ENCODE data around the gene TSEN34.

Gene TSEN34

DNA sequence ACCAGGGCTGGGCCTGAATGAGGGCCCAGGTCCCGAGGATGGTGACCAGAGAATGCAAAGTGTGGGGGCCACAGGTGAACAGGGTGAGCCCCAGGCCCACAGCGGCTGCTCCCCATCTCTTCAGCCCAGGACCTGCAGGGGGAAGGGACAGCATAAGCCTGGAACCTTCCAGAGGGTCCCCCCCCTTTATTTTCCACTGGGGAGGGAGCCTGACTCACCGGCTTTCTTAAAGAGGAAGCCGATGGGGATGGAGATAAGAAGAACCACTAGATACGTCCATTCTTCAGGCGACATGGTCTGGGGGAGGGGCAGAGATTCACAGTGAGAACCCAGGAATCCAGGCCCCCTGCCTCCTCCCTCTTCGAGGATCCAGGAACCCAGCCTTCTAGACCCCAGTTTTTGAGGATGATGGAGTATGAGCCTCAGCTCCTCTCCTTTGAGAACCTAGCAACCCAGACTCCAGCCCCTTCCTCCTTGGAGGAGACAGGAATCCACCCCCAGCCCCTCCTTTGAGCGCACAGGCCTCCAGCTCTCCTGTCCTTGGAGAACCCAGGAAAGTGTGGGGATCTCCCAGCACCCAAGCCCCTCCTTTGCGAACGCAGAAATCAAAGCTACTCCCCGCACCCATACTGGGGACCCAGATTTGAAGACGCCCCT is 2.8 kb upstream of the TSEN34 start:
- peaks cover 5% of the 10 kb centered on the region; the same call in 1 of the 2 replicates for H3K36me3 ChIP-seq (ENCODE audit: insufficient read depth, low read length)
- peaks cover 46% of the 10 kb centered on the region for H3K79me2 ChIP-seq (ENCODE audit: insufficient read depth, low read length)
- H4K20me1 ChIP-seq (ENCODE audit: insufficient read depth, low read length, poor library complexity, severe bottlenecking): peaks cover 26% of the 10 kb centered on the region
- no peak for TF ChIP-seq EZH2phosphoT487 (IDR thresholded peaks at IDR 0.05; ENCODE audit: borderline replicate concordance)
- TF ChIP-seq, protein P1, sequence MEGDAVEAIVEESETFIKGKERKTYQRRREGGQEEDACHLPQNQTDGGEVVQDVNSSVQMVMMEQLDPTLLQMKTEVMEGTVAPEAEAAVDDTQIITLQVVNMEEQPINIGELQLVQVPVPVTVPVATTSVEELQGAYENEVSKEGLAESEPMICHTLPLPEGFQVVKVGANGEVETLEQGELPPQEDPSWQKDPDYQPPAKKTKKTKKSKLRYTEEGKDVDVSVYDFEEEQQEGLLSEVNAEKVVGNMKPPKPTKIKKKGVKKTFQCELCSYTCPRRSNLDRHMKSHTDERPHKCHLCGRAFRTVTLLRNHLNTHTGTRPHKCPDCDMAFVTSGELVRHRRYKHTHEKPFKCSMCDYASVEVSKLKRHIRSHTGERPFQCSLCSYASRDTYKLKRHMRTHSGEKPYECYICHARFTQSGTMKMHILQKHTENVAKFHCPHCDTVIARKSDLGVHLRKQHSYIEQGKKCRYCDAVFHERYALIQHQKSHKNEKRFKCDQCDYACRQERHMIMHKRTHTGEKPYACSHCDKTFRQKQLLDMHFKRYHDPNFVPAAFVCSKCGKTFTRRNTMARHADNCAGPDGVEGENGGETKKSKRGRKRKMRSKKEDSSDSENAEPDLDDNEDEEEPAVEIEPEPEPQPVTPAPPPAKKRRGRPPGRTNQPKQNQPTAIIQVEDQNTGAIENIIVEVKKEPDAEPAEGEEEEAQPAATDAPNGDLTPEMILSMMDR (conservative IDR thresholded peaks at IDR 0.05; ENCODE audit: low read length): no peak
- no peaks in the 10 kb centered on the region for H3K9me2 ChIP-seq (replicated peaks; ENCODE audit: low read depth, low read length)
- H3K4me2 ChIP-seq (ENCODE audit: low read depth, low read length, poor library complexity, severe bottlenecking): peak overlapping the region; percentile 84
- H3K4me1 ChIP-seq (ENCODE audit: insufficient read depth, low read length, poor library complexity, severe bottlenecking): peaks cover 26% of the 10 kb centered on the region
- no peaks in the 10 kb centered on the region for H3K9me3 ChIP-seq (ENCODE audit: insufficient read depth, low read depth, low read length)
- no peak overlapping the region for H2AFZ ChIP-seq (ENCODE audit: low read length)
- H3K9ac ChIP-seq (ENCODE audit: low read depth, low read length, poor library complexity, severe bottlenecking): peak overlapping the region; percentile 95
- H3F3A ChIP-seq (ENCODE audit: low read depth): no peaks in the 10 kb centered on the region
- H3K27me3 ChIP-seq (ENCODE audit: insufficient read depth, low read length, poor library complexity, severe bottlenecking): no peaks in the 10 kb centered on the region
- peak overlapping the region; percentile 82 for H3K4me3 ChIP-seq (ENCODE audit: low read length, poor library complexity, severe bottlenecking)

- Histone ChIP-seq H3K4me2 (ENCODE audit: low read depth, low read length, poor library complexity, severe bottlenecking) (peak within 1 kb of the TSS; percentile 84), H3K9ac (ENCODE audit: low read depth, low read length, poor library complexity, severe bottlenecking) (peak within 1 kb of the TSS; percentile 95), H3K9me2 (replicated peaks; ENCODE audit: low read depth, low read length) (no peaks in the 10 kb centered on the region), H3K27me3 (ENCODE audit: insufficient read depth, low read length, poor library complexity, severe bottlenecking) (no peaks in the 10 kb centered on the region), H3K4me1 (ENCODE audit: insufficient read depth, low read length, poor library complexity, severe bottlenecking) (peaks cover 26% of the 10 kb centered on the region), H3K4me3 (ENCODE audit: low read length, poor library complexity, severe bottlenecking) (peak within 1 kb of the TSS; percentile 89), H3K79me2 (ENCODE audit: insufficient read depth, low read length) (peaks cover 48% of the 10 kb centered on the region), H2AFZ (ENCODE audit: low read length) (peak within 1 kb of the TSS; percentile 80), H3K9me3 (ENCODE audit: insufficient read depth, low read depth, low read length) (no peaks in the 10 kb centered on the region), H3F3A (ENCODE audit: low read depth) (no peaks in the 10 kb centered on the region), H3K36me3 (ENCODE audit: insufficient read depth, low read length) (peaks cover 10% of the 10 kb centered on the region; the same call in 1 of the 2 replicates), H4K20me1 (ENCODE audit: insufficient read depth, low read length, poor library complexity, severe bottlenecking) (peaks cover 26% of the 10 kb centered on the region)
- TF ChIP-seq EZH2phosphoT487 (IDR thresholded peaks at IDR 0.05; ENCODE audit: borderline replicate concordance): no peak
- TF ChIP-seq, protein P1 (conservative IDR thresholded peaks at IDR 0.05; ENCODE audit: low read length): peak; percentile 41
Observed at GRCh38 chr19:54189145-54189734, 1.9 kb upstream of the TSEN34 start, which contains the start of gene MBOAT7. MBOAT7 (minus strand) TSS chr19:54189580; CDS start chr19:54188508, 1,072 bp downstream.

GRCh38 chr19:54189735-54190502 is 1.2 kb upstream of the TSEN34 start:
- Histone ChIP-seq H3K4me2 (ENCODE audit: low read depth, low read length, poor library complexity, severe bottlenecking) (peak overlapping the region; percentile 56), H3K4me1 (ENCODE audit: insufficient read depth, low read length, poor library complexity, severe bottlenecking) (peaks cover 26% of the 10 kb centered on the region), H3K4me3 (ENCODE audit: low read length, poor library complexity, severe bottlenecking) (peak overlapping the region; percentile 89), H3K36me3 (ENCODE audit: insufficient read depth, low read length) (peaks cover 10% of the 10 kb centered on the region; the same call in 1 of the 2 replicates), H3F3A (ENCODE audit: low read depth) (no peaks in the 10 kb centered on the region), H3K9me3 (ENCODE audit: insufficient read depth, low read depth, low read length) (no peaks in the 10 kb centered on the region), H3K9me2 (replicated peaks; ENCODE audit: low read depth, low read length) (no peaks in the 10 kb centered on the region), H3K9ac (ENCODE audit: low read depth, low read length, poor library complexity, severe bottlenecking) (peak overlapping the region; percentile 95), H3K79me2 (ENCODE audit: insufficient read depth, low read length) (peaks cover 48% of the 10 kb centered on the region), H4K20me1 (ENCODE audit: insufficient read depth, low read length, poor library complexity, severe bottlenecking) (peaks cover 26% of the 10 kb centered on the region), H3K27me3 (ENCODE audit: insufficient read depth, low read length, poor library complexity, severe bottlenecking) (no peaks in the 10 kb centered on the region), H2AFZ (ENCODE audit: low read length) (peak overlapping the region; percentile 80)
- no peak for TF ChIP-seq EZH2phosphoT487 (IDR thresholded peaks at IDR 0.05; ENCODE audit: borderline replicate concordance)
- TF ChIP-seq, protein P1 (conservative IDR thresholded peaks at IDR 0.05; ENCODE audit: low read length): no peak
